HEK293 (cell line): ENCODE data around the gene PIEZO1.

Source experiments
- CTCF ChIP-seq: fragments of 450-650 bp; formaldehyde crosslinking; IDR thresholded peaks from 2 replicates; pipeline ENCODE4 v1.5.1; 2016; ENCODE audit warnings: missing biosample characterization, missing genetic modification characterization
- ELK4 ChIP-seq: IDR thresholded peaks from 2 replicates; pipeline ENCODE4 v1.6.1; 2011; ENCODE audit warnings: mild to moderate bottlenecking, low read depth, low read length, borderline replicate concordance
- MYNN ChIP-seq: fragments of 450-650 bp; formaldehyde crosslinking; IDR thresholded peaks from 2 replicates; pipeline ENCODE4 v1.5.1; 2016; ENCODE audit warnings: missing biosample characterization, missing genetic modification characterization, borderline replicate concordance
- ZNF324 ChIP-seq: fragments of 450-650 bp; formaldehyde crosslinking; IDR thresholded peaks from 2 replicates; pipeline ENCODE4 v1.5.1; 2016; ENCODE audit warnings: missing biosample characterization, missing genetic modification characterization
- ZNF707 ChIP-seq: fragments of 450-650 bp; formaldehyde crosslinking; IDR thresholded peaks from 2 replicates; pipeline ENCODE4 v1.5.1; 2016; ENCODE audit warnings: missing biosample characterization, missing genetic modification characterization
- ZSCAN30 ChIP-seq: fragments of 450-650 bp; IDR thresholded peaks from 2 replicates; pipeline ENCODE4 v1.5.1; 2018; ENCODE audit warnings: missing biosample characterization, mild to moderate bottlenecking, missing genetic modification characterization, moderate library complexity

- TF ChIP-seq ELK4: no peak
- no peak for TF ChIP-seq CTCF (tag by site-specific recombination)
- no peak for TF ChIP-seq ZSCAN30
- no peak for TF ChIP-seq ZNF324
- TF ChIP-seq MYNN (tag by site-specific recombination): no peak
- TF ChIP-seq ZNF707: no peak
Measured at GRCh38 chr16:88691129-88691813, 93.7 kb downstream of the PIEZO1 start.
